ENCODE measurements around the gene RPL10. TPM values are rescaled to one million over a fixed set of nuclear protein-coding genes. Genes with fewer than 3 reads are reported as not detected.

RPL10 gene
- total and polyA plus RNA-seq, 2 experiments from 2014 or later: 1,435 to 6,561 TPM

GRCh38 chrX:154380787-154381186, 17.4 kb upstream of the RPL10 start:
- 85 to 94% methylated on average over 5 to 7 of the region's 14 CpGs for WGBS, 2 experiments (ENCODE audit: low coverage in 1 of 2, low lambda C conversion rate in 2 of 2, missing lambda C conversion rate in 2 of 2)
- H3K9ac ChIP-seq: peak overlapping the region; percentile 100
- in situ Hi-C loops (cut with MboI): no loop called here

GRCh38 chrX:154381271-154381670, 16.9 kb upstream of the RPL10 start:
- Histone ChIP-seq H3K9ac (no peak overlapping the region), H3K9me3 (ENCODE audit: low read depth) (no peaks in the 10 kb centered on the region), H3K4me3 (no peak overlapping the region), H3K27ac (no peak overlapping the region), H3K27me3 (replicated peaks; ENCODE audit: insufficient read depth) (no peaks in the 10 kb centered on the region), H4K20me1 (ENCODE audit: insufficient read depth) (no peaks in the 10 kb centered on the region), H3K9me2 (ENCODE audit: insufficient read depth) (no peaks in the 10 kb centered on the region), H3K4me2 (ENCODE audit: unreplicated experiment) (no peak overlapping the region), H3K36me3 (ENCODE audit: low read depth) (no peaks in the 10 kb centered on the region), H3K79me2 (ENCODE audit: insufficient read depth) (peaks cover 24% of the 10 kb centered on the region), H3F3A (ENCODE audit: insufficient read depth) (no peaks in the 10 kb centered on the region), H2AFZ (no peak overlapping the region), H3K4me1 (ENCODE audit: insufficient read depth) (0 out of 2 replicates have a peak, but pooled peaks cover 7% of the 10 kb centered on the region)
- no peak for DNase-seq
- TF ChIP-seq EZH2 (IDR thresholded peaks at IDR 0.05; ENCODE audit: insufficient read depth, poor library complexity, severe bottlenecking) (no peak), EZH2phosphoT487 (IDR thresholded peaks at IDR 0.05; ENCODE audit: insufficient read depth, low read depth) (no peak)
- in situ Hi-C loops (cut with MboI): no loop called here
- 71 to 80% methylated on average over 5 to 6 of the region's 6 CpGs for WGBS, 2 experiments (ENCODE audit: low coverage in 1 of 2, low lambda C conversion rate in 2 of 2, missing lambda C conversion rate in 2 of 2)

More at GRCh38 chrX:154380787-154381186, 17.4 kb upstream of the RPL10 start:
- Histone ChIP-seq H4K20me1 (ENCODE audit: insufficient read depth) (no peaks in the 10 kb centered on the region), H3K27ac (no peak overlapping the region), H3K4me1 (ENCODE audit: insufficient read depth) (0 out of 2 replicates have a peak, but pooled peaks cover 7% of the 10 kb centered on the region), H3K27me3 (replicated peaks; ENCODE audit: insufficient read depth) (no peaks in the 10 kb centered on the region), H3K79me2 (ENCODE audit: insufficient read depth) (peaks cover 24% of the 10 kb centered on the region), H3K4me2 (ENCODE audit: unreplicated experiment) (peak overlapping the region; percentile 62), H3K9me2 (ENCODE audit: insufficient read depth) (no peaks in the 10 kb centered on the region), H3K36me3 (ENCODE audit: low read depth) (no peaks in the 10 kb centered on the region), H3K4me3 (peak overlapping the region; percentile 85), H2AFZ (no peak overlapping the region), H3K9me3 (ENCODE audit: low read depth) (no peaks in the 10 kb centered on the region), H3F3A (ENCODE audit: insufficient read depth) (no peaks in the 10 kb centered on the region)
- DNase-seq: no peak
- TF ChIP-seq EZH2 (IDR thresholded peaks at IDR 0.05; ENCODE audit: insufficient read depth, poor library complexity, severe bottlenecking): no peak
- no peak for TF ChIP-seq EZH2phosphoT487 (IDR thresholded peaks at IDR 0.05; ENCODE audit: insufficient read depth, low read depth)

GRCh38 chrX:154382483-154383069, 15.6 kb upstream of the RPL10 start:
- H3K27me3 ChIP-seq (replicated peaks; ENCODE audit: insufficient read depth): no peaks in the 10 kb centered on the region

DNA sequence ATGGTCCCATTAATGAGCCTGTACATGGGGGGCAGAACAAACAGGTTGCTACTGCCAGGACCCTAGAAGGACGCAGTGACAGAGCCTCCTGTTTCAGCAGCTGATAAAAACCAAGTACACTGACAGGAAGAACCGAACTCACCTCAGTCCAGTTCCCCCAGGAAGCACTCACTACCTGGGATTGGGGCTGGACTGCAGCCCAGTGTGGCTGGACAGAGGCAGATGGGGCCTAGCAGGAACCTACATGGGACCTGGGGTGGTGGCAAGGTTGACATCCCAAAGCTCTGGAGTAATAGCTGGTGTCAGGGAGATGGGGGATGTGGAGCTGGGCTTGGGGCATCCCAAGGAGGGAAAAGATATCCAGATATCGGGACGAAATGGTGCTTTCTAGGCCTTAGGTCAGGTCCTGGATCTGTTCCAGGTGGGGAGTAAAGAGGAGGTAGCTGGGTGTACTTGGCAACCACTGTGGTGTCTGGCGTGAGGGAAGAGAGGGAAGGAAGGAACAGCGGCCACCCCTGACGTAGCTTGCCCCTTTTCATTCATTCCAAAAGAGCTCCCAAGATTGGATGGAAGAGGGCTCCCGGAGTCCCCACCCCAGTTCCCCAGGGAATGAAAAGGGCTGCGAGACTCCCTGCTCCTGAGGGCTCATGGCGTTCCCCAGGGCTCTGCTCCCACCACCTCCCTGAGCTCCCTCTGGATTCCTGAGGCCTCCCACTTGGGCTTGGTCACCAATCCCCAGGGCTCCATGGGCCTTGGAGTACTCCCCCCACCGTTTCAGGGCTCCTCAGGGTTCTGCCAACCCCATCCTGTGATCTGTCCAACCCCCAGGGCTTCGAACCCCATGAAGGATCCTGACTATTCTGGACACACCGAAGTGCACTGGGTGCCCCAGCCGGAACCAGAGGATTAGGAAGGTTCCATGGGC, 14.6 kb upstream of the RPL10 start:
- H3K27me3 ChIP-seq (replicated peaks; ENCODE audit: insufficient read depth): no peaks in the 10 kb centered on the region
- H3K79me2 ChIP-seq (ENCODE audit: insufficient read depth): peaks cover 24% of the 10 kb centered on the region
- in situ Hi-C loops (cut with MboI): no loop called here
- WGBS, 2 experiments (ENCODE audit: low coverage in 1 of 2, low lambda C conversion rate in 2 of 2, missing lambda C conversion rate in 2 of 2): 90 to 97% methylated on average over 6 to 10 of the region's 14 CpGs
- TF ChIP-seq EZH2phosphoT487 (IDR thresholded peaks at IDR 0.05; ENCODE audit: insufficient read depth, low read depth): no peak
- no peak for TF ChIP-seq EZH2 (IDR thresholded peaks at IDR 0.05; ENCODE audit: insufficient read depth, poor library complexity, severe bottlenecking)
- DNase-seq: no peak
- H3K9me2 ChIP-seq (ENCODE audit: insufficient read depth): no peaks in the 10 kb centered on the region
- no peak overlapping the region for H3K4me3 ChIP-seq
- no peaks in the 10 kb centered on the region for H3K4me1 ChIP-seq (ENCODE audit: insufficient read depth)
- H2AFZ ChIP-seq: no peak overlapping the region
- H4K20me1 ChIP-seq (ENCODE audit: insufficient read depth): no peaks in the 10 kb centered on the region
- H3K4me2 ChIP-seq (ENCODE audit: unreplicated experiment): no peak overlapping the region
- no peak overlapping the region for H3K27ac ChIP-seq
- no peaks in the 10 kb centered on the region for H3K9me3 ChIP-seq (ENCODE audit: low read depth)
- no peaks in the 10 kb centered on the region for H3K36me3 ChIP-seq (ENCODE audit: low read depth)
- no peak overlapping the region for H3K9ac ChIP-seq
- no peaks in the 10 kb centered on the region for H3F3A ChIP-seq (ENCODE audit: insufficient read depth)

More at GRCh38 chrX:154382483-154383069, 15.6 kb upstream of the RPL10 start:
- no peaks in the 10 kb centered on the region for H3K36me3 ChIP-seq (ENCODE audit: low read depth)
- 79 to 80% methylated on average over 10 to 11 of the region's 11 CpGs for WGBS, 2 experiments (ENCODE audit: low coverage in 1 of 2, low lambda C conversion rate in 2 of 2, missing lambda C conversion rate in 2 of 2)
- no peak overlapping the region for H2AFZ ChIP-seq
- no peaks in the 10 kb centered on the region for H3K9me3 ChIP-seq (ENCODE audit: low read depth)
- H3K9me2 ChIP-seq (ENCODE audit: insufficient read depth): no peaks in the 10 kb centered on the region
- in situ Hi-C loops (cut with MboI): no loop called here
- no peak overlapping the region for H3K9ac ChIP-seq
- H3F3A ChIP-seq (ENCODE audit: insufficient read depth): no peaks in the 10 kb centered on the region
- H3K4me3 ChIP-seq: no peak overlapping the region
- H3K4me2 ChIP-seq (ENCODE audit: unreplicated experiment): no peak overlapping the region
- H3K79me2 ChIP-seq (ENCODE audit: insufficient read depth): peaks cover 24% of the 10 kb centered on the region
- no peak overlapping the region for H3K27ac ChIP-seq
- TF ChIP-seq EZH2 (IDR thresholded peaks at IDR 0.05; ENCODE audit: insufficient read depth, poor library complexity, severe bottlenecking): no peak
- no peak for TF ChIP-seq EZH2phosphoT487 (IDR thresholded peaks at IDR 0.05; ENCODE audit: insufficient read depth, low read depth)
- no peaks in the 10 kb centered on the region for H4K20me1 ChIP-seq (ENCODE audit: insufficient read depth)
- DNase-seq: no peak
- H3K4me1 ChIP-seq (ENCODE audit: insufficient read depth): 0 out of 2 replicates have a peak, but pooled peaks cover 4% of the 10 kb centered on the region
